SK-N-SH (cell line): ENCODE results near the gene LTB4R. TPM values are rescaled to one million over a fixed set of nuclear protein-coding genes. Genes with fewer than 3 reads are reported as not detected.

Experiments
- CTCF ChIA-PET: fragments of 300-600, 350-600 bp; formaldehyde crosslinking; extraction: SDS; loops from one replicate; lab custom pipeline; 2021; lab: Yijun Ruan, JAX
- POLR2A ChIA-PET: fragments of 350-600 bp; sonication (Branson Sonifier 250); formaldehyde crosslinking; extraction: SDS; loops from one replicate; lab custom pipeline; 2020; ENCODE audit warnings: antibody characterized with exemption, inconsistent platforms; lab: Yijun Ruan, JAX
- DNase-seq: peaks from one replicate; pipeline ENCODE4 v3.0.0; 2012
- H2AFZ ChIP-seq: fragments of 200-600 bp; sonication (generic); 2 replicates; pipeline ENCODE4 v1.8.1; 2016; ENCODE audit warnings: antibody characterized with exemption, mild to moderate bottlenecking, low read depth
- H3F3A ChIP-seq: fragments of 200-600 bp; sonication (generic); replicated peaks from 2 replicates; pipeline ENCODE3; 2016; ENCODE audit warnings: antibody characterized with exemption, mild to moderate bottlenecking; ENCODE audit not compliant: insufficient read depth
- H3K27ac ChIP-seq, 2 experiments: fragments of 200-500 bp in 1 of 2; fragments of 200-600 bp in 1 of 2; sonication (Bioruptor generic) in 1 of 2; sonication (generic), shearing (Covaris generic) in 1 of 2; 2 replicates each; pipeline versions ENCODE4 v1.5.1 to v1.6.1; 2014 to 2016; ENCODE audit warnings: low read depth in 2 of 2, inconsistent platforms in 1 of 2, low read length in 1 of 2, mild to moderate bottlenecking in 1 of 2, mixed read lengths in 1 of 2
- H3K27me3 ChIP-seq: fragments of 200-600 bp; sonication (generic), shearing (Covaris generic); 2 replicates; pipeline ENCODE4 v1.6.1; 2016; ENCODE audit warnings: mixed run types; ENCODE audit not compliant: insufficient read depth
- H3K36me3 ChIP-seq, 2 experiments: fragments of 200-500 bp in 1 of 2; fragments of 200-600 bp in 1 of 2; sonication (Bioruptor generic) in 1 of 2; sonication (generic) in 1 of 2; replicated peaks in 1 of 2; 2 replicates each; pipeline versions ENCODE3 to v1.5.1; 2014 to 2016; ENCODE audit warnings: low read length in 1 of 2, mild to moderate bottlenecking in 1 of 2; ENCODE audit not compliant: insufficient read depth in 2 of 2, control insufficient read depth in 1 of 2
- H3K4me1 ChIP-seq, 2 experiments: fragments of 200-500 bp in 1 of 2; fragments of 200-600 bp in 1 of 2; sonication (Bioruptor generic) in 1 of 2; sonication (generic), shearing (Covaris generic) in 1 of 2; 2 replicates each; pipeline versions ENCODE4 v1.5.1 to v1.6.1; 2014 to 2016; ENCODE audit warnings: low read depth in 1 of 2, low read length in 1 of 2, mixed run types in 1 of 2; ENCODE audit not compliant: insufficient read depth in 2 of 2, control insufficient read depth in 1 of 2
- H3K4me2 ChIP-seq: fragments of 200-600 bp; sonication (generic), shearing (Covaris generic); 2 replicates; pipeline ENCODE4 v1.6.1; 2017; ENCODE audit warnings: mixed run types
- H3K4me3 ChIP-seq, 2 experiments: fragments of 200-500 bp in 1 of 2; fragments of 200-600 bp in 1 of 2; sonication (Bioruptor generic) in 1 of 2; sonication (generic), shearing (Covaris generic) in 1 of 2; 2 replicates each; pipeline versions ENCODE4 v1.5.1 to v1.8.1; 2014 to 2016; ENCODE audit warnings: low read depth in 2 of 2, inconsistent platforms in 1 of 2, low read length in 1 of 2, mild to moderate bottlenecking in 1 of 2, mixed read lengths in 1 of 2, moderate library complexity in 1 of 2
- H3K79me2 ChIP-seq: fragments of 200-600 bp; sonication (generic); 2 replicates; pipeline ENCODE4 v1.8.1; 2017; ENCODE audit warnings: mild to moderate bottlenecking; ENCODE audit not compliant: insufficient read depth
- H3K9ac ChIP-seq: fragments of 200-600 bp; sonication (generic); 2 replicates; pipeline ENCODE4 v1.6.1; 2017; ENCODE audit warnings: mixed run types
- H3K9me2 ChIP-seq: fragments of 200-600 bp; sonication (generic); 2 replicates; pipeline ENCODE4 v1.6.1; 2017; ENCODE audit warnings: mixed run types
- H3K9me3 ChIP-seq: fragments of 200-600 bp; sonication (generic); 2 replicates; pipeline ENCODE4 v1.6.1; 2017; ENCODE audit warnings: mixed run types, mild to moderate bottlenecking, moderate library complexity
- H4K20me1 ChIP-seq: fragments of 200-600 bp; sonication (generic); 2 replicates; pipeline ENCODE4 v1.6.1; 2017; ENCODE audit warnings: mild to moderate bottlenecking, mixed run types; ENCODE audit not compliant: insufficient read depth
- EP300 ChIP-seq, 2 experiments: IDR thresholded peaks; 2 replicates each; pipeline versions ENCODE4 v1.4.0 to v1.6.1; 2012; ENCODE audit warnings: borderline replicate concordance in 1 of 2, low read depth in 1 of 2, low read length in 1 of 2
- JUND ChIP-seq: IDR thresholded peaks from 2 replicates; pipeline ENCODE4 v1.4.0; 2012
- MEF2A ChIP-seq: IDR thresholded peaks from 2 replicates; pipeline ENCODE4 v1.4.0; 2012; ENCODE audit warnings: low read depth, borderline replicate concordance
- NRF1 ChIP-seq: IDR thresholded peaks from 2 replicates; pipeline ENCODE4 v1.6.1; 2012; ENCODE audit warnings: low read depth, mild to moderate bottlenecking, low read length
- POLR2AphosphoS5 ChIP-seq: IDR thresholded peaks from 2 replicates; pipeline ENCODE4 v1.6.1; 2012; ENCODE audit warnings: low read depth, low read length
- RAD21 ChIP-seq: IDR thresholded peaks from 2 replicates; pipeline ENCODE4 v1.6.1; 2012; ENCODE audit warnings: mild to moderate bottlenecking, low read length
- SIN3A ChIP-seq: IDR thresholded peaks from 2 replicates; pipeline ENCODE4 v1.6.1; 2012; ENCODE audit warnings: low read depth, mild to moderate bottlenecking, low read length, moderate library complexity, borderline replicate concordance
- SMC3 ChIP-seq: IDR thresholded peaks from 2 replicates; pipeline ENCODE4 v1.6.1; 2012; ENCODE audit warnings: low read depth, low read length, improper control_type of control experiment
- TCF12 ChIP-seq: IDR thresholded peaks from 2 replicates; pipeline ENCODE4 v1.4.0; 2012
- YY1 ChIP-seq: IDR thresholded peaks from 2 replicates; pipeline ENCODE4 v1.4.0; 2012; ENCODE audit warnings: low read depth, mild to moderate bottlenecking
- WGBS: methylation state at CpG from one replicate; pipeline ENCODE4 v1.1.6; 2017; ENCODE audit warnings: low lambda C conversion rate; 5-methylcytosine and 5-hydroxymethylcytosine counted together
- polyA plus RNA-seq, 3 experiments: library from polyadenylated mRNA; depleted of rRNA; stranded (reverse); fragments of >200 nt; gene quantifications; 2 replicates each; pipeline ENCODE4 v1.2.3, GENCODE V29; 2012
- TF ChIP-seq, protein P1 (sequence below): fragments of 150-350 bp; IDR thresholded peaks from 2 replicates; pipeline ENCODE4 v1.6.1; 2016; ENCODE audit warnings: mild to moderate bottlenecking, low read depth, low read length
- TF ChIP-seq, protein P2 (sequence below): IDR thresholded peaks from 2 replicates; pipeline ENCODE4 v1.6.1; 2012; ENCODE audit warnings: mild to moderate bottlenecking, low read depth, low read length, moderate library complexity
- TF ChIP-seq, protein P3 (sequence below): IDR thresholded peaks from 2 replicates; pipeline ENCODE4 v1.4.0; 2012; ENCODE audit warnings: low read depth, borderline replicate concordance
- TF ChIP-seq, protein P4 (sequence below): fragments of 150-350 bp; IDR thresholded peaks from 2 replicates; pipeline ENCODE4 v1.6.1; 2017; ENCODE audit warnings: antibody characterized with exemption, low read length, low read depth, borderline replicate concordance

LTB4R gene
- polyA plus RNA-seq, 1 of the 3 experiments (the other 2 are of a cell fraction): 11.9 TPM

DNA sequence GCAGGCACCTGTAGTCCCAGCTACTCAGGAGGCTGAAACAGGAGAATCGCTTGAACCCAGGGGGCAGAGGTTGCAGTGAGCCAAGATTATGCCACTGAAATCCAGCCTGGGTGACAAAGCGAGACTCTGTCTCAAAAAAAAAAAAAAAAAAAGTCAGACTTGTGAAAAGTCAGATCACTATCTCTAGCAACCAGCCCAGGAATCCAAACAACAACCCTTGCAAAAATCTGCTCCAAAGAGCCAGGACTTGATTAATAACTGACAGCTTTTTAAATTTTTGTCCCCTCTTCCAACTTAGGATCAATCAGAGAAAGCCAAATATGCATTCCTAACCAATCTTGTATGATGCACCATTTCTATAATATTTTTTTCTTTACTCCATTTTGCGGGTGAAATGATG is 49.0 kb downstream of the LTB4R start:
- Histone ChIP-seq H3K27me3 (peaks cover 11% of the 10 kb centered on the region; the same call in 1 of the 2 replicates), H2AFZ (no peak overlapping the region), H3K9me2 (no peaks in the 10 kb centered on the region), H3K4me2 (no peak overlapping the region), H3K27ac (no peak overlapping the region), H3K36me3 (no peaks in the 10 kb centered on the region), H3K4me3 (no peak overlapping the region), H3F3A (peaks cover 5% of the 10 kb centered on the region), H4K20me1 (no peaks in the 10 kb centered on the region), H3K4me1 (peaks cover 3 to 4% of the 10 kb centered on the region in 2 experiments; a peak in 2 of 4 replicates), H3K79me2 (no peaks in the 10 kb centered on the region), H3K9me3 (no peaks in the 10 kb centered on the region), H3K9ac (no peak overlapping the region)
- 68% methylated on average over 3 of the region's 3 CpGs for WGBS
- DNase-seq: no peak
- TF ChIP-seq, protein P1, sequence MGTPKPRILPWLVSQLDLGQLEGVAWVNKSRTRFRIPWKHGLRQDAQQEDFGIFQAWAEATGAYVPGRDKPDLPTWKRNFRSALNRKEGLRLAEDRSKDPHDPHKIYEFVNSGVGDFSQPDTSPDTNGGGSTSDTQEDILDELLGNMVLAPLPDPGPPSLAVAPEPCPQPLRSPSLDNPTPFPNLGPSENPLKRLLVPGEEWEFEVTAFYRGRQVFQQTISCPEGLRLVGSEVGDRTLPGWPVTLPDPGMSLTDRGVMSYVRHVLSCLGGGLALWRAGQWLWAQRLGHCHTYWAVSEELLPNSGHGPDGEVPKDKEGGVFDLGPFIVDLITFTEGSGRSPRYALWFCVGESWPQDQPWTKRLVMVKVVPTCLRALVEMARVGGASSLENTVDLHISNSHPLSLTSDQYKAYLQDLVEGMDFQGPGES: no peak
- no peak for TF ChIP-seq RAD21
- TF ChIP-seq MEF2A: no peak
- TF ChIP-seq EP300 (IDR thresholded peaks at IDR 0.05; ENCODE audit: borderline replicate concordance in 1 of 2, low read depth in 1 of 2, low read length in 1 of 2): no peak
- TF ChIP-seq, protein P2, sequence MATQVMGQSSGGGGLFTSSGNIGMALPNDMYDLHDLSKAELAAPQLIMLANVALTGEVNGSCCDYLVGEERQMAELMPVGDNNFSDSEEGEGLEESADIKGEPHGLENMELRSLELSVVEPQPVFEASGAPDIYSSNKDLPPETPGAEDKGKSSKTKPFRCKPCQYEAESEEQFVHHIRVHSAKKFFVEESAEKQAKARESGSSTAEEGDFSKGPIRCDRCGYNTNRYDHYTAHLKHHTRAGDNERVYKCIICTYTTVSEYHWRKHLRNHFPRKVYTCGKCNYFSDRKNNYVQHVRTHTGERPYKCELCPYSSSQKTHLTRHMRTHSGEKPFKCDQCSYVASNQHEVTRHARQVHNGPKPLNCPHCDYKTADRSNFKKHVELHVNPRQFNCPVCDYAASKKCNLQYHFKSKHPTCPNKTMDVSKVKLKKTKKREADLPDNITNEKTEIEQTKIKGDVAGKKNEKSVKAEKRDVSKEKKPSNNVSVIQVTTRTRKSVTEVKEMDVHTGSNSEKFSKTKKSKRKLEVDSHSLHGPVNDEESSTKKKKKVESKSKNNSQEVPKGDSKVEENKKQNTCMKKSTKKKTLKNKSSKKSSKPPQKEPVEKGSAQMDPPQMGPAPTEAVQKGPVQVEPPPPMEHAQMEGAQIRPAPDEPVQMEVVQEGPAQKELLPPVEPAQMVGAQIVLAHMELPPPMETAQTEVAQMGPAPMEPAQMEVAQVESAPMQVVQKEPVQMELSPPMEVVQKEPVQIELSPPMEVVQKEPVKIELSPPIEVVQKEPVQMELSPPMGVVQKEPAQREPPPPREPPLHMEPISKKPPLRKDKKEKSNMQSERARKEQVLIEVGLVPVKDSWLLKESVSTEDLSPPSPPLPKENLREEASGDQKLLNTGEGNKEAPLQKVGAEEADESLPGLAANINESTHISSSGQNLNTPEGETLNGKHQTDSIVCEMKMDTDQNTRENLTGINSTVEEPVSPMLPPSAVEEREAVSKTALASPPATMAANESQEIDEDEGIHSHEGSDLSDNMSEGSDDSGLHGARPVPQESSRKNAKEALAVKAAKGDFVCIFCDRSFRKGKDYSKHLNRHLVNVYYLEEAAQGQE: no peak
- TF ChIP-seq SMC3: no peak
- ChIA-PET POLR2A (interaction anchor here (0.7 kb wide), 1 partner anchor 63 kb away, joined by 3 read pairs; no protein-coding TSS in a partner anchor), CTCF (interaction anchor here (1.0 to 8.5 kb wide), 5 partner anchors 13 to 77 kb away, joined by 4 to 77 read pairs (median 5); partner anchors contain the start of genes ADCY4 and KHNYN)

DNA sequence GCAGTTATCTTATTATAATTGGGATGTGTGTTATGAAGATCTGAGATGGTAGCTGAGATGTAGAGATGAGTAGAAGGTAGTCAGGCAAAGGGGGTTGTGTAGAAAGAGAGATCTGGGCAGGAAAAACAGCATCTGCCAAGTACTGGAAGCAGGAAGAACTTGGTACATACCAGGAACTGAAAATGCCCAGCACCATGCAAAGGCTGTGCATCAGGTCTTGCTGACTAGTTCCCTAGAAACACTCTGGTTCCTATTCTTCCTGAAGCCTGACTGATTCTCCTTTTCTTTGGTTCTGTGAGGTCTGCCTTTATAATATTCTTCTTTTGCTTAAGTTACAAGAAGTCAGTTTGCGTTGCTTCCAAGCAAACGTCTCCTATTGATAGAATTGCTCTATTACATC is 50.0 kb downstream of the LTB4R start:
- Histone ChIP-seq H3K36me3 (no peaks in the 10 kb centered on the region), H3F3A (peaks cover 16% of the 10 kb centered on the region), H3K4me1 (peaks cover 9 to 11% of the 10 kb centered on the region in 2 experiments; a peak in 3 of 4 replicates), H4K20me1 (no peaks in the 10 kb centered on the region), H3K4me3 (no peak overlapping the region), H3K9me3 (no peaks in the 10 kb centered on the region), H3K4me2 (no peak overlapping the region), H3K9me2 (no peaks in the 10 kb centered on the region), H3K79me2 (no peaks in the 10 kb centered on the region), H3K27me3 (peaks cover 11% of the 10 kb centered on the region; the same call in 1 of the 2 replicates), H2AFZ (no peak overlapping the region), H3K9ac (no peak overlapping the region), H3K27ac (no peak overlapping the region)
- ChIA-PET POLR2A (interaction anchor here (1.1 kb wide), 1 partner anchor 70 kb away, joined by 4 read pairs; no protein-coding TSS in a partner anchor), CTCF (interaction anchor here (0.6 to 8.5 kb wide), 8 partner anchors 10 to 118 kb away, joined by 3 to 77 read pairs (median 6); partner anchors contain the start of genes ADCY4 and KHNYN)
- WGBS: 83% methylated on average over 2 of the region's 2 CpGs
- DNase-seq: no peak
- TF ChIP-seq, protein P3, sequence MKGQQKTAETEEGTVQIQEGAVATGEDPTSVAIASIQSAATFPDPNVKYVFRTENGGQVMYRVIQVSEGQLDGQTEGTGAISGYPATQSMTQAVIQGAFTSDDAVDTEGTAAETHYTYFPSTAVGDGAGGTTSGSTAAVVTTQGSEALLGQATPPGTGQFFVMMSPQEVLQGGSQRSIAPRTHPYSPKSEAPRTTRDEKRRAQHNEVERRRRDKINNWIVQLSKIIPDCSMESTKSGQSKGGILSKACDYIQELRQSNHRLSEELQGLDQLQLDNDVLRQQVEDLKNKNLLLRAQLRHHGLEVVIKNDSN: no peak
- TF ChIP-seq MEF2A: no peak
- TF ChIP-seq, protein P2: no peak
- TF ChIP-seq, protein P4, sequence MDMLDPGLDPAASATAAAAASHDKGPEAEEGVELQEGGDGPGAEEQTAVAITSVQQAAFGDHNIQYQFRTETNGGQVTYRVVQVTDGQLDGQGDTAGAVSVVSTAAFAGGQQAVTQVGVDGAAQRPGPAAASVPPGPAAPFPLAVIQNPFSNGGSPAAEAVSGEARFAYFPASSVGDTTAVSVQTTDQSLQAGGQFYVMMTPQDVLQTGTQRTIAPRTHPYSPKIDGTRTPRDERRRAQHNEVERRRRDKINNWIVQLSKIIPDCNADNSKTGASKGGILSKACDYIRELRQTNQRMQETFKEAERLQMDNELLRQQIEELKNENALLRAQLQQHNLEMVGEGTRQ: no peak
- no peak for TF ChIP-seq NRF1
- TF ChIP-seq POLR2AphosphoS5: no peak
- no peak for TF ChIP-seq JUND
- TF ChIP-seq TCF12: no peak
- TF ChIP-seq, protein P1: no peak
- no peak for TF ChIP-seq SIN3A
- no peak for TF ChIP-seq YY1
